Keratinocyte (primary cell): Measurements from ENCODE around the gene C2. TPM values are rescaled to one million over a fixed set of nuclear protein-coding genes. Genes with fewer than 3 reads are reported as not detected.

Experiments
- DNase-seq: peaks from one replicate; pipeline ENCODE4 v3.0.0-alpha.2; 2011; ENCODE audit warnings: low read depth, missing footprints, low spot score
- FAIRE-seq: peaks from 2 replicates; lab custom pipeline; 2011; peaks lifted over from hg19 to GRCh38; lab: Jason Lieb, UNC
- H2AFZ ChIP-seq: 2 replicates; pipeline ENCODE4 v1.6.0; 2012; ENCODE audit warnings: low read length, control low read depth, inconsistent platforms; ENCODE audit not compliant: control insufficient read depth
- H3K27ac ChIP-seq: 2 replicates; pipeline ENCODE4 v1.5.1; 2011; ENCODE audit warnings: low read length; ENCODE audit not compliant: control insufficient read depth, insufficient read depth
- H3K27me3 ChIP-seq: 3 replicates; pipeline ENCODE4 v1.6.0; 2011; ENCODE audit warnings: low read length; ENCODE audit not compliant: control insufficient read depth, insufficient read depth; ENCODE audit errors: extremely low read depth
- H3K36me3 ChIP-seq, 2 experiments: 2 replicates in 1 of 2; 3 replicates in 1 of 2; pipeline ENCODE4 v1.5.1; 2011; ENCODE audit warnings: low read length in 2 of 2, mild to moderate bottlenecking in 1 of 2; ENCODE audit not compliant: control insufficient read depth in 2 of 2, insufficient read depth in 2 of 2; ENCODE audit errors: extremely low read depth in 1 of 2
- H3K4me1 ChIP-seq: 3 replicates; pipeline ENCODE4 v1.5.1; 2011; ENCODE audit warnings: low read length; ENCODE audit not compliant: control insufficient read depth, insufficient read depth; ENCODE audit errors: extremely low read depth
- H3K4me2 ChIP-seq: 3 replicates; pipeline ENCODE4 v1.6.0; 2011; ENCODE audit warnings: low read depth, low read length; ENCODE audit not compliant: control insufficient read depth, insufficient read depth; ENCODE audit errors: extremely low read depth
- H3K4me3 ChIP-seq, 3 experiments: fragments of 200-600 bp in 1 of 3; sonication (generic) in 1 of 3; 2 replicates in 2 of 3; 3 replicates in 1 of 3; pipeline ENCODE4 v1.5.1; 2011 to 2016; ENCODE audit warnings: low read length in 3 of 3, mild to moderate bottlenecking in 3 of 3, control low read depth in 2 of 3, inconsistent platforms in 1 of 3, low read depth in 1 of 3, mixed read lengths in 1 of 3, mixed run types in 1 of 3, moderate library complexity in 1 of 3; ENCODE audit not compliant: control insufficient read depth in 2 of 3, insufficient read depth in 2 of 3; ENCODE audit errors: extremely low read depth in 1 of 3
- H3K79me2 ChIP-seq: 2 replicates; pipeline ENCODE4 v1.6.0; 2012; ENCODE audit warnings: low read length; ENCODE audit not compliant: control insufficient read depth, insufficient read depth
- H3K9ac ChIP-seq: 3 replicates; pipeline ENCODE4 v1.6.0; 2011; ENCODE audit warnings: low read length; ENCODE audit not compliant: control insufficient read depth, insufficient read depth; ENCODE audit errors: extremely low read depth
- H3K9me1 ChIP-seq: 3 replicates; pipeline ENCODE4 v1.6.0; 2011; ENCODE audit warnings: low read length; ENCODE audit not compliant: control insufficient read depth, insufficient read depth; ENCODE audit errors: extremely low read depth
- H3K9me3 ChIP-seq: 2 replicates; pipeline ENCODE4 v1.5.1; 2012; ENCODE audit warnings: low read depth, low read length; ENCODE audit not compliant: control insufficient read depth
- H4K20me1 ChIP-seq: 3 replicates; pipeline ENCODE4 v1.6.0; 2011; ENCODE audit warnings: low read length; ENCODE audit not compliant: control insufficient read depth, insufficient read depth; ENCODE audit errors: extremely low read depth
- EZH2 ChIP-seq: IDR thresholded peaks from one replicate; pipeline ENCODE4 v1.6.1; 2012; ENCODE audit warnings: inconsistent platforms, mild to moderate bottlenecking, low read length, moderate library complexity
- dilution Hi-C: fragments of 300-500 bp; cut with MboI; formaldehyde crosslinking; loops from one replicate; pipeline ENCODE4 v1.7.0; 2020; ENCODE audit warnings: low sequenced_read_pairs; ENCODE audit not compliant: extremely low pct_ligation_motif_present
- polyA plus RNA-seq, 5 experiments: library from polyadenylated mRNA; depleted of rRNA in 3 of 5; stranded (reverse) in 3 of 5; stranded (forward) in 1 of 5; unstranded in 1 of 5; fragments of >200 nt; gene quantifications; 1 replicate in 1 of 5; 2 replicates in 3 of 5; 3 replicates in 1 of 5; pipeline versions ENCODE4 v1.2.1 to v1.2.3, GENCODE V29; 2011 to 2012; ENCODE audit warnings: missing spikeins in 2 of 5, low read depth in 1 of 5, low replicate concordance in 1 of 5
- TF ChIP-seq, protein P1 (sequence below), 3 experiments: IDR thresholded peaks in 1 of 3; conservative IDR thresholded peaks in 1 of 3; optimal IDR thresholded peaks in 1 of 3; 2 replicates in 2 of 3; 3 replicates in 1 of 3; pipeline versions ENCODE3 to v1.5.1; 2011; ENCODE audit warnings: low read length in 3 of 3, mild to moderate bottlenecking in 3 of 3, moderate library complexity in 2 of 3, control low read depth in 1 of 3, inconsistent platforms in 1 of 3; ENCODE audit not compliant: insufficient read depth in 2 of 3; ENCODE audit errors: extremely low read depth in 1 of 3

The C2 gene
- polyA plus RNA-seq, 1 donor (not counting 4 experiments of a cell fraction or from before 2014, with no cell fraction given): not detected

DNA sequence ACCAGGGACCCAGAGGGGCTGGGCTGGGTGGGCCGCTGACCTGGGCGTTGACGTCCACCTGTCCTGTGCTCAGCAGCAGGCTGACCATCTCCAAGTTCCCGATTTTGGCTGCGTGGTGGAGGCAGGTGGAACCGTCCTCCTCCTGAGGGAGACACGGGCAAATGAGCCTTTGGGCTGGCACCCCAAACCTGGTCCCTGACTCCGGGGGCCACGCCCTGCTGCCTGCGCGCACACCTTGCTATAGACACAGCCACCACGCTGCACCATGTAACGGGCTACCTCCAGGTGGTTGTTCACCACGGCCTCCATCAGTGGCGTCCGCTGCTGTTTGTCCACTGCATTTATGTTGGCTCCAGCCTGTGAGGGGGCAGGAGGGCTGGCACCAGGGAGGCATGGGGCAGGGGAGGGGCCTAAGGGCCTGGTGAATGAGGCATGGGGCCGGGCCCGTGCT, 41.0 kb upstream of the C2 start:
- dilution Hi-C loops: no loop called here
- Histone ChIP-seq H3K4me3 (no peak overlapping the region), H3K27me3 (no peaks in the 10 kb centered on the region), H3K36me3 (peaks cover 36 to 38% of the 10 kb centered on the region in 2 experiments), H3K4me2 (no peak overlapping the region), H3K4me1 (no peaks in the 10 kb centered on the region), H3K9ac (no peak overlapping the region), H3K79me2 (no peaks in the 10 kb centered on the region), H3K27ac (no peak overlapping the region), H3K9me3 (no peaks in the 10 kb centered on the region), H2AFZ (no peak overlapping the region), H3K9me1 (no peaks in the 10 kb centered on the region), H4K20me1 (no peaks in the 10 kb centered on the region)
- TF ChIP-seq EZH2: no peak
- TF ChIP-seq, protein P1, sequence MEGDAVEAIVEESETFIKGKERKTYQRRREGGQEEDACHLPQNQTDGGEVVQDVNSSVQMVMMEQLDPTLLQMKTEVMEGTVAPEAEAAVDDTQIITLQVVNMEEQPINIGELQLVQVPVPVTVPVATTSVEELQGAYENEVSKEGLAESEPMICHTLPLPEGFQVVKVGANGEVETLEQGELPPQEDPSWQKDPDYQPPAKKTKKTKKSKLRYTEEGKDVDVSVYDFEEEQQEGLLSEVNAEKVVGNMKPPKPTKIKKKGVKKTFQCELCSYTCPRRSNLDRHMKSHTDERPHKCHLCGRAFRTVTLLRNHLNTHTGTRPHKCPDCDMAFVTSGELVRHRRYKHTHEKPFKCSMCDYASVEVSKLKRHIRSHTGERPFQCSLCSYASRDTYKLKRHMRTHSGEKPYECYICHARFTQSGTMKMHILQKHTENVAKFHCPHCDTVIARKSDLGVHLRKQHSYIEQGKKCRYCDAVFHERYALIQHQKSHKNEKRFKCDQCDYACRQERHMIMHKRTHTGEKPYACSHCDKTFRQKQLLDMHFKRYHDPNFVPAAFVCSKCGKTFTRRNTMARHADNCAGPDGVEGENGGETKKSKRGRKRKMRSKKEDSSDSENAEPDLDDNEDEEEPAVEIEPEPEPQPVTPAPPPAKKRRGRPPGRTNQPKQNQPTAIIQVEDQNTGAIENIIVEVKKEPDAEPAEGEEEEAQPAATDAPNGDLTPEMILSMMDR (optimal IDR thresholded peaks at IDR 0.05 in 1 of 3, IDR thresholded peaks at IDR 0.05 in 1 of 3, conservative IDR thresholded peaks at IDR 0.05 in 1 of 3; ENCODE audit: extremely low read depth in 1 of 3, insufficient read depth in 2 of 3, low read length in 3 of 3): no peak
- FAIRE-seq: no peak
- no peak for DNase-seq

DNA sequence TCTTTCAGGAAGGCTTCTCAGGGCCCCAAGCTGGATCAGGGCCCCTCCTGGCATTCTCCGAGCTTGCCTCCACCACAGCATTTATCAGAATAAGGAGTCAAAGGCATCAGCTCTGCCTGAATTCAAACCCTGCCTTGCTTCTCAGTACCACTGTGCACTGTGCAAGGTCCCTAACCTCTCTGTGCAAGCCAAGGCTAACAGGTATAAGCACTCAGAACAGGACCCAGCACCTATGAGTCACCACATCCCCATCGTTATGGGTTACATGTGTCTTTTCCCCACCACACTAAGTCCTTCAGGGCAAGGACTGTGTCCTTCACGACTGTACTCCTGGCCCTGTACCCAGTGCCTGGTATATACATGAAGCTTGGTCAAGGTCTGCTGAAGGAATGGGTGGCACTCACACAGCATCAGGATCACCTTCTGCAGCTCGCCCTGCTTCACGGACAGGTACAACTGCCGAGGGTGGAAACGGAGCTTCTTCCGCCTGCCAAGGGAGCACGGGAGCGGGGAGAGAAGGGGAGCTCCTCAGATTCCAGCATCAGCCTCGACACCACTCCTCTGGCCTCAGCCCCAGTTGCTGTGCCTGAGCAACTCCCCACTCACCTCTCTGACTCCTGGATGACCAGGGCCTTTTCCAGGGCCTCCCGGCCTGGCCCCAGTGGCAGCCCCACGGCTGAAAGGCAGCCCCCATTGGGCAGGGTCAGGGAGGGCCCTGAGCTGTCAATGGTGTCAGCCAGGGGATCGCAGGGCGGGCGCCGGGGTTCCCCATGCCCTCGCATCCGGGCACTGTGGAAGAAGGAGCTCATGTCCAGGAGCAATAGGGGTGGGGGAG, 40.1 kb upstream of the C2 start:
- H3K79me2 ChIP-seq: no peaks in the 10 kb centered on the region
- TF ChIP-seq, protein P1 (optimal IDR thresholded peaks at IDR 0.05 in 1 of 3, IDR thresholded peaks at IDR 0.05 in 1 of 3, conservative IDR thresholded peaks at IDR 0.05 in 1 of 3; ENCODE audit: extremely low read depth in 1 of 3, insufficient read depth in 2 of 3, low read length in 3 of 3): no peak
- no peak for TF ChIP-seq EZH2
- H3K9me3 ChIP-seq: no peaks in the 10 kb centered on the region
- DNase-seq (no peak), FAIRE-seq (no peak)
- no peak overlapping the region for H2AFZ ChIP-seq
- H3K4me1 ChIP-seq: no peaks in the 10 kb centered on the region
- no peak overlapping the region for H3K4me3 ChIP-seq
- H3K36me3 ChIP-seq: peaks cover 38% of the 10 kb centered on the region in 2 experiments
- dilution Hi-C loops: no loop called here
- no peak overlapping the region for H3K9ac ChIP-seq
- no peaks in the 10 kb centered on the region for H3K27me3 ChIP-seq
- no peak overlapping the region for H3K27ac ChIP-seq
- H4K20me1 ChIP-seq: no peaks in the 10 kb centered on the region
- H3K9me1 ChIP-seq: no peaks in the 10 kb centered on the region
- no peak overlapping the region for H3K4me2 ChIP-seq
